ENCODE measurements around the gene LTBP2.

GRCh38 chr14:74480046-74480445, 132.0 kb downstream of the LTBP2 start:
- TF ChIP-seq CTCF (IDR thresholded peaks at IDR 0.05) (no peak), POLR2A (IDR thresholded peaks at IDR 0.05) (no peak)

Measured in thyroid gland (tissue), 4 donors.